NOMO-1 (cell line): Measurements from ENCODE around the gene LINC01488.
A peak's percentile ranks its signal among the peaks of the same experiment; 100 is the strongest.

Source experiments
- DNase-seq, 2 experiments: peaks; one replicate each; lab custom pipeline; 2025; ENCODE audit not compliant: unreplicated experiment in 2 of 2; lab: John Stamatoyannopoulos, UW

LINC01488 gene

DNA sequence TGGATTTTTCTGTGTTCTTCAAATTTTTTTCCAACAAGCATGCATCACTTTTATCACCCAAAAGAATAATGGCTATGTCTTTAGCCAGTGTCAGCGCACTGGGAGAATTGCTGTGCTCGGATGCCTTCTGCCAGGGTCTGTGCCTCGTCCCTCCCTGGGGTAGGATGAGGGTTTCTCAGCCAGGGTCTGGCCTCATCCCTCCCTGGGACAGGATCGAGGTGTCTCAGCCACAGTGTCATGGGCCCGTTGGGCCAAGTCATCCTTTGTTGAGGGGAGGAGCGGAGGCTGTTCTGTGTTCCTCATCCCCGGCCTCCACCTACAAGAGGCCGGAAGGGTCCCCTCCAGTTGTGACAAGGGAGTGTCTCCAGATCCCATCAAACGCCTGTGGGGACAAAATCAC, 22.7 kb downstream of the LINC01488 start:
- no peak for DNase-seq

DNA sequence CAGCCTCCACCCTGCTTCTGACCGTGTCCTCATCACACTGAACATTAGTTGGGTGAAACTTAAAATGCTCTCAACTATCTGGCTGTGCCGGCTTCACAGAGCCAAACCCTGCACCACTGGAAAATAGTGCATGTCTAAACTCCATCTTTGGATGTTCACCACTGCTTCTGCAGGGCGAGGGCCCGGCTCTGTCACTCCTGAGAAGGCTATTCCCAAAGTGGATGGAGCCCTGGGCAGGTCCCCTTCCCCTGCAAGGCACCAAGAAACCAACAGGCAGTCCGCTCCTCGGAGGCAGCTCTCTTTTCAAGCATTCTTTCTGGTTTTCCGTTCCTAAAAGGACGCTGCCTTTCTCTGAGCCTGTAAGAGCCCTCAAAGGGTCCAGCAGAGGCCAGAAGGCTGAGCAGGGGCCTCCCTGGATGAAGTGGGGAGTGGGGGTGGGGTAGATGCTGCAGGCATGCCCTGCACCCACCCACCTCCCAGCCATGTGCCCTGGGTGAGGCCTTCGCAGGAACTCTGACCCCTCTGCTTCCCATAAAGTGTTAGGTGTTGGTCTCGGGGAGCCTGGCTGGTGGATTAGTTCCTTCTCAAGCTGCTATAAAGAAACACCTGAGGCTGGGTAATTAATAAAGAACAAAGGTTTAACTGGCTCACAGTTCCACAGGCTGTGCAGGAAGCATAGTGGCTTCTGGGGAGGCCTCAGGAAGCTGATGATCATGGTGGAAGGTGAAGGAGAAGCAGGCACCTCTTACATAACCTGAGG, 23.3 kb downstream of the LINC01488 start:
- peak in 1 of 2 experiments; percentile 2 for DNase-seq

DNA sequence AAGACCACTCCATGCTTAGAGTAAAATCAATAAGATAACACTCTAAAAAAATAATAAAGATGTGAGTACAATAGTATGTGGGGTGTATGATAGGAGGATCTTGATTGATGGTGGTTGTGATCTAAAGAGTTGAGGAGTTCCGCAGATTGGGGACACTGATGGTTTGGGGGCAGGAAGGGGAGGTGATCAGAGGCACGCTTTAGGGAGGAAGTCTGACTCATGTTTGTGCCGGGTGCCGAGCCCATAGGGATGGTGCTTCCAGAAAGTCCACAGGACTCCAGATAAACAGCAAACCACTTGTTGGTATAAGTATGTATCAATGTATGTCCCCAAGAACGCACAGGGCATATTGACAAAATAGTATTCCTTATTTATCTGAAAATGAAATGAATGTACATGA, 27.5 kb downstream of the LINC01488 start:
- no peak for DNase-seq

DNA sequence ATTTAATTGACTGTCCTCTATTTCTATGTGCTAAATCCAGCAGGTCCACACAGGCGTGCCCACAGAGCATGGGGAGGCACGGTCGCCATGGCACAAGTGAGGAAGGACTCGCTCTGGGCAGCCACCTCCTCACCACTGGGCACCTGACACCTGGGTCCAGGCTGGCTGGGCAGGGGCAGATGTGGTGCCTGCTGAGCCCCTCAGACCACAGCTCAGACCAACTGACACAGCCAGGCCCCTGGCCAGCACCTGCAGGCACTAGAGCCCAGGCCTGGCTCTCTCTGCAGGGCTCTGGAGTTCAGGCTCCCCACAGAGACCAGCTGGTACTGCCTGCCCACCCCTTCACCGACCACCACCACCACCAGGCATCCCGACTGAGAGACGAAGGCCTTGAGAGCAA, 27.9 kb downstream of the LINC01488 start:
- DNase-seq, result no peak

DNA sequence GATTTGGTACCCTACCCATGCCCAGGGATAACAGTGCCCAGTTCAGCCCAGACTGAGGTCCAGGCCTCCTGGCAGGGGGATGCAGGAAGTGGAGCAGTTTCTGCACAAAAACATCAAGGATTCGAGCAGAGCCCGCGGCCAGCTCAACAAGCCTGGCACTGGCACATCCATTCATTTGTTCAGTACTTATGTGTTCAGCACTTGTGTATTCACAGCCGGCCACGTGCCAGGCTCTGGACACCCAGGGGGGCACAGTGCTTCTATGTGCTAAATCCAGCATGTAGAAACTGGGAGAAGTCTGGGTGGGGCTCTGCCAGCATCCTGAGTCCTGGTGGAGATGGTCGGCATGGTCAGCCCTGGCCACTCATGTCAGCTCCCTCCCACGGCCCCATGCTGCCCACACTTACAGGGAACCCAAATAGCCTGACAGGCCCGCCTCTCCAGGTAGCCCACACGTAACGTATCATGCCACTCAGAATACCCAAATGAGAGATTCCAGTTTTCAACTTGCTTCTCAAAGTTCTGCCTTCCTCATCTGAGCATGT, 28.5 kb downstream of the LINC01488 start:
- DNase-seq, result no peak

DNA sequence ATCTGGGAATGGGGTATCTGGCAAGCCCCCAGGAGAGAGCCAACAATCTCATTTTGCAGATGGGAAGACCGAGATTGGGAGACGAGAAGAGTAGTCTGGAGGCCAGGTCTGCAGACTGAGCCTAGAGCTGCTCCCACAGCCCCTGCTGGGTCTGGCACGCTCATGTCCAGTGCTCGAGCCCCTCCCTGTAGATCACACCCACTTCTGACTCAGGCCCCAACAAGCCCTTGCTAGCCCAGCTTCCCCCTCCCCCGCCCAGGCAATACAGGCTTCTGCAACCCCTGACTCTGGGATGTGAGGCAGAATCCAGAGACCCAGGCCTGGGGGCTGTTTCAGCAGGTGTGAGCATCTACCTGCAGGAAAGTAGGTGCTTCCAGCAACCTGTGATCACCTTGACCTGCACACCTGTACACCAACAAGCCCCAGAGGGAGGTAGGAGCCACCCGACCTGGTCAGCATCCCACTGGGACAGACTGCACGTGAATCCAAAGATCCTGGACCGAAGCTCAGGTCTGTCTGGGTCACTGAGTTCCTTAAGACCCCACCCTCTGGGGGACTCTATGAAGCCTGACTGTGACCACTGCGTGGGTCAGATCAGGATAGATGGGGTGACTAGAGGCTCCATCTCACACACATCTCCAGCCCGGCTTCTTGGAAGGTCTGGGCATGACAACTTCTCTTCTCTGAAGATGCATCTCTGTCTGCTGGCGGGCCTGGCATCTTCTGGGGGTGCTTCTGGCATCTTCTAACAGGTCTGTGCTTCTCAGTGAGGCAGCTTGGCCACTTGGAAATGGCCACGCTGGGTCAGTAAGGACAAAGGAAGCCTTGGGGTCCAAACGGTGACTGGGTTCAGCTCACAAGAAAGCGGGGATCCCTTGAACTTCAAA, 29.3 kb downstream of the LINC01488 start:
- no peak for DNase-seq

DNA sequence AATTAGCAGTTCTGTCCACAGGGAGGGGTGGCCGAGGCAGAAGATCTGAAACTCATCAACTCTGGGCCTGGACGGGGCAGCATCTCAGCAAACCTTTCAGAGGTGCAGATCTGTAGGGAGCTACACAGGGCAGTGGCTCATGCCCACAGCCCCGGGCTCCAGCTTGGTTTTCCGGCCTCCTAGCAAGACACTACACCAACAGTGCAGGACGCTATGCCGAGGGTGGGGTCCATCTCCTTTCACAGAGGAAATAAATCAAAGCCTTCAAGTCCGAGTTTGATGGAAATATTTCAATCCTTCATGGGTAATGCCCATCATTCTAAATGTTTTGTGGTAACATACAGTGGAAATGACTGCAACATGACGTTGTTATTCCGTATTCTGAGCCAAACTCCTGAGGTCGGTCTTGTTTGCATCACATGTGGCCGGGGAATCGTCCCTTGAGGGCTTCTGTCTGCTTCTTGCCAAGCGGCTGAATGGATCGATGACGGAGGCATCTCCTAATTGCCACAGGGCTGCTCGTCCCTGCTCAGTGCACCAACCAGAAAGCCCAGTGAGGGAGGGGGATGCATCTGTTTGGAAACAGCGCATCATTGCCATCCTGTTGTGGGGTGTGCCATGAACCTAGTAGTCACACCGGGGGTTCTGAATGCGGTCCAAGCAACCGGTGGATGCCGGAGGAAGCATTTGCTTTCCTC, 30.0 kb downstream of the LINC01488 start:
- no peak for DNase-seq

DNA sequence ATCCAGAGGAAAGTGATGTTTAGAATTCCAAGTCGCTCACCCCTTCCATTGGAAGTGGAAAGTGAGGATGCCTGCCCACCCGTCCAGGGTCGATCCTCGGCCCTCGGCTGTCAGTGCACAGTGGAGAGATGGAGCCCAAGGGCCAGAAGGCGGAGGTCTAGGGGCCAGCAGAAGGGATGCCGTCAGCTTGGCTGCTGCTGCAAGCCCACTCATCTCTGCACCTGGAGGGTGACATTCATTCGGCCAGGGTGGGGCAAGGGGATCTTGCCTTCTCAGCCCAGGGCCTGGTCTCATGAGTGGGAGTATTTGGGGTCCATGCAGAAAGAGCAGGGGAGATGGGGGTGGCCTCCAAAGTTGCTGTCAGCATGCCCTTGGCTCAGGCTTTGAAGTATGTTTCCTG, 30.7 kb downstream of the LINC01488 start:
- DNase-seq, result no peak

DNA sequence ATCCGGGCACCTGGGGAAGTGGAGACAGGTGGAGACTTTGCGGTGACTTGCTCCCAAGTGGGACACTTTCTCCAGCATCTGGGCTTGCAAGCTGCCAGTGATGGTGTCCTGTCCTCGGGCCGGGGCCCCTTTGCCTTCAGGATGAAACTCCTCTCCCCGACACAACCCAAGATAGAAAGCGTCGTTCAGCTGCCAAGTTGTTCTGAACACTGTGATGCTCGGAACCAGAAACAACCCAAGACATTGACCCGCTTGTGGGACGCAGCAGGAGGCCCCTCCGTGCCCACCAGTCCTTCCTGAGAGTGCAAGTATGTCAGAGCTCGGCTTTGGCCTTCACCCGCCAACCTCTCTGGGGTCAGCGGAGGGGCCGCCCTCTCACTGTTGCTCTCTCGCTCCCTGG, 31.3 kb downstream of the LINC01488 start:
- no peak for DNase-seq

DNA sequence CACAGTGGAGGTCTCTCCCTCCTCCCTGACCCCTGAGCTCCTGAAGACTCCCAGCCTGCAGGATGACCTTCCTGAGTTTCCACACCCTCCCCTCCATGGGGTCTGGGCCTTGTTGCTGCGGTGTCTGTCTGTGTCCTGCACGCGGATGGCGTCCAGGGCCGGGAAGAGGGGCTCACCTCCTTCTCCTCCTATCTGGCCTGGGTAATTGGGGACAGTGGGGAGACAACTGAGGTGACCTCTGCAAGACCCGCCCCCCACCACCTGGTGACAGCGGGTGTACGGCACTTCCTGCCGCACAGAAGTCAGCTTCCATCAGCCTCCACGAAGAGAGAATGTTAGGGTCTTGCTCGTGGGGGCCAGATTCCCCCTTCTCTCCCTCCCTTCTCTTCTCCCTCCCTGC, 31.7 kb downstream of the LINC01488 start:
- DNase-seq, result no peak

DNA sequence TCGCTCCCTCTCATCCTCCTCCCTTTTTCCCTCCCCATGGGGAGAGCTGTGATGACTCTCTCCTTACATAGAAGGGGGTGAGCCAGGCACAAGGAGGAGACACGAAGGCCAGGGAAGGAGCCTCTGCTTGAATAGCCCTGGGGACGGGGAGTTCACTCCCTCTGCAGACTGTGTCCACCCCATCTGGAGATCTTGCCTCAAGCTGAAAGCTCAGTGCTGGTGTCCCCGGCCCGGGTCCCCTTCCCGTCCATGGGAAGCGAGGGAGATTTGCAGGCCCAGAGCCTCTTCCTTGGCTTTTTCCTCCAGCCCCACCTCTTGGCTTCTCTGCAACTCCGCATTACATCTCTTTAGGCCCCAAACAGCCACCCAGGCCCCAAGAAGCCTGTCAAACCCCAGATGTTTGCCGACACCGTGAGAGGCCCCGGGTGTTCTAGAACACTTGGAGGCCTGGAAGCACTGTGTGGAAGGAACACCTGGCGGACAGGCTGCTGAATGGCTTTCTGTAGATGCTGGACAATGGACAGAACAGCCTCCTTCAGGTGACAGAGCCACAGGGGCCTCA, 32.3 kb downstream of the LINC01488 start:
- DNase-seq, result no peak

DNA sequence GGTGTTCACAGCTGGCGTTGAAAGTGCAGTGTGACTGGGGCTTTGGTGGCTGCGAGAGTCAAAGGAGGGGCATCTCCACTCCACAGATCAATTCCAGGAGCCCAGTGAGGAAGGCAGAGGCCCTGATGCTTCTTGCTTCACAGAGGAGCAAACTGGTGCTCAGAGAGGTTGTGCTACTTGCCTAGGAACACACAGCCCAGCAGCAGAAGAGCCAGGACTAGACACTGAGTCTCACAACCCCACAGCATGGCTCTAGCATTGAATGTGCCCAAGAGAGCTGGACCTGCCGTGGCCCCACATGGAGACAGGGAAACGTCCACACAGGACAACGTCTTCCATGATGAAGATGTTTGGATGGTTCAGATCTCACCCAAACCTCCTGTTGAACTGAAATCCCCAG, 33.3 kb downstream of the LINC01488 start:
- no peak for DNase-seq

DNA sequence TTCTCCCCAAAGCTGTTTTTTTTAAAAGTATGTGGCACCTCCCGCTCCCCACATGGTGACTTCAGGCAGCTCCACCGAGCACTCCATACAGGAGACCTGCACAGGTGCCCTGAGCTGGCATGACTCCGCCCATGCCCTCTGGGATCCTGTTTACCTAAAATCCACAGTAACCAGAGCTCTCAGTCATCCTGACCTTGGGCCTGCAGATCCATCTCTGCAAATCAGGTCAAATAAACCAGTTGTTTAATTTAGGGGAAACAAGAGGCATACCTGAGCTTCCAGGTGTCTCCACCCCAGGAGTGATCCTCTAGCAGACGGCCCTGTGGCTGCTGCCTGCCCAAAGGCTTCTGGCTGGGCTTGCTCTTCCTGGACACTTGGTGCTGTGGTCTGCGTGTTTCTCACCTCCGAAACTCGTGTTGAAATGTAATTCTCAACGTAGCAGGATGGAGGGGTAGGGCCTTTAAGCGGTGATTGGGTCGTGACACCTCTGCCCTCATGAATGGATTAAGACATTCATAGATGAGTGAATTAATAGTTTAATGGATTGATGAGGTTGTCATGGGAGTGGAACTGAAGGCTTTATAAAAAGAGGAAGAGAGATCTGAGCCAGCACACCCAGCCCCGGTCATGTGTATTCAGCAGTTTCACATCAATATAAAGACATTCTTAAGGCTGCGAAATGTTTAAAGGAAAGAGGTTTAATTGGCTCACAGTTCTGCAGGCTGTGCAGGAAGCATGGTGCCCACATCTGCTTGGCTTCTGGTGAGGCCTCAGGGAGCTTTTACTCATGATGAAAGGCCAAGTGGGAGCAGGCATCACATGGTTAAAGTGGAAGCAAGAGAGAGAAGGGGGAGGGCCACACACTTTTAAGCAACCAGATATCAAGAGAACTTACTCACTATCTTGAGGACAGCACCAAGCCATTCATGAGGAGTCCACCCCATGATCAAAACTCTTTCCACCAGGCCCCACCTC, 34.1 kb downstream of the LINC01488 start:
- DNase-seq, result peak; percentile 72 to 77

DNA sequence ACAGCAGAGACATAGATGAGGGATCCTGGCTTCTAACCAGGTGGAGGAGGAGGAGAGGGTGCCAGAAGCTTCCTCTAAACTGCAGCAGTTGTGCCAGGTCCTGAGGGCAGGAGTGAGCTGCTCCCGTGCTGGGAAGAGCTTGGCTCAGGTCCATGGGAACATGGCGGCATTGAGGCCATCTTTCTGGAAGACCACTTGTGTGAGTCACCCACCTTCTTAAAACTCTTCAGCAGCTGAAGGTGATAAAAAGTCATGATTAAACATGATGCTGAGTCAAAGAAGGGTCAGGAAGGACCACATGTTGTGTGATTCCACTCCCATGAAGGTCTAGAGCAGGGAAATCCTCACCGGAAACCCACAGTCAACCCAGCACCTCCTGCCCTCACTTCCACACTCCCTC, 35.1 kb downstream of the LINC01488 start:
- DNase-seq, result no peak

DNA sequence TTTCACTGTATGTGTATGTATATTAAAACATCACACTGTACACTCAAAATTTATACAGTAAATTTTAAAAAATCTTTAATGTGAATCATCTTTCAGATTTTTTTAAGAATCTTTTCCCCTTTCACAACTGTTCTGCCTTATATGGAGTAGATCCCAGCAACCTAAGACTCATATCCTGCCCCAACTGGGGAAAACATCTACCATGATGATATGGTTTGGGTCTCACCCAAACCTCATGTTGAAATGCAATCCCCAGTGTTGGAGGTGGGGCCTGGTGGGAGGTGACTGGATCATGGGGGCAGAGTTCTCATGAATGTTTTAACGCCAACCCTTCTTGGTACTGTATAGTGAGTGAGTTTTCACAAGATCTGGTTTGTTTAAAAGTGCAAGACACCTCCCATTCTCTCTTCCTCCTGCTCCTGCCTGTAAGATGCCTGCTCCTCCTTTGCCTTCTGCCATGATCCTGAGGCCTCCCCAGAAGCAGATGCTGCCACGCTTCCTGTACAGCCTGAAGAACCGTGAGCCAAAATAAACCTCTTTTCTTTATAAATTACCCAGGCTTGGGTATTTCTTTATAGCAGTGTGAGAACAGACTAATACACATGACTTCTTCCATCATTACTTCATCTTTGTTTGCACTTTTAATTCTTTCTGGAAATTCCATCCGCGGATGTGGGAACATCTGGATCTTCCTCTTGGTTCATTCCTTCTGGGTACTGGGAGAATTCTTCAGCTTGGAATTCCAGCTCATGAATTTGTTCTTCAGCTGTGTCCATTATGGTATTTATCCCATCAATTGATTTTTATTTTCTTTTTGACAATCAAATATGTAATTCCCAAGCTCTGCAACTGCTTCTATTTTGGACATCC, 36.9 kb downstream of the LINC01488 start:
- DNase-seq, result no peak

DNA sequence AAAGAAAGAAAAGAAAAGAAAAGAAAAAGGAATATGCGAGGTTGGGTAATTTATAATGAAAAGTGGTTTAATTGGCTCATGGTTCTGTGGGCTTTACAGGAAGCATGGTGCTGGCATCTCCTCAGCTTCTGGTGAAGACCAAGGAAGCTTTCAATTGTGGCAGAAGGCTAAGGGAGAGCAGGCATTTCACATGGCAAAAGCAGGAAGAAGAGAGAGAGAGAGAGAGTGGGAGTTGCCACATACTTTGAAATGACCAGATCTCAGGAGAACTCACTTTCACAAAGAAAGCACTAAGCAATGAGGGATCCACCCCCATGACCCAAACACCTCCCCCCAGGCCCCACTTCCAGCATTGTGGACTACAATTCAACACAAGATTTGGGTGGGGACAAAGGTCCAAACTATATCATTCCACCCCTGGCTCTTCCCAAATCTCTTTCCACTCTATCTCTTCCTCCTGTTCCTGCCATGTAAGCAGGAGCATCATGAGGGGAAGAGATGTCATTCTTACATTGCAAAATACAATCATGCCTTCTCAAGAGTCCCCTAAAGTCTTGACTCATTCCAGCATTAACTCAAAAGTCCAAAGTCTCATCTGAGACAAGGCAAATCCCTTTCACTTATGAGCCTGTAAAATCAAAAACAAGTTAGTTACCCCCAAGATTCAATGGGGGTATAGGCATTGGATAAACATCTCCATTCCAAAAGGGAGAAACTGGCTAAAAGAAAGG, 38.9 kb downstream of the LINC01488 start:
- no peak for DNase-seq

DNA sequence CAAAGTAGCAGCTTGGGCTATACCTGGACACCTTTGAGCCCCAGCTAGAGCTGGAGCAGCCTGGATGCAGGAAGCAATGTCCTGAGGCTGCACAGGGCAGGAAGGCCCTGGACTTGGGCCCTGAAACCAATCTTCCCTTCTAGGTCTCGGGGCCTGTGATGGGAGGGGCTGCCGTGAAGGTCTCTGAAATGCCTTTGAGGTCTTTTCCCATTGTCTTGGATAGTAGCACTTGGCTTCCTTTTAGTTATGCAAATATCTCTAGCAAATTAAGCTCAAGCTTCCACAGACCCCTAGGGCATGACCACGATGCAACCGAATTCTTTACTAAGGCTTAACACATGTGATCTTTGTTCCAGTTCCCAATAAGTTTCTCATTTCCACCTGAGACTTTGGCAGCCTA, 40.0 kb downstream of the LINC01488 start:
- DNase-seq, result no peak

DNA sequence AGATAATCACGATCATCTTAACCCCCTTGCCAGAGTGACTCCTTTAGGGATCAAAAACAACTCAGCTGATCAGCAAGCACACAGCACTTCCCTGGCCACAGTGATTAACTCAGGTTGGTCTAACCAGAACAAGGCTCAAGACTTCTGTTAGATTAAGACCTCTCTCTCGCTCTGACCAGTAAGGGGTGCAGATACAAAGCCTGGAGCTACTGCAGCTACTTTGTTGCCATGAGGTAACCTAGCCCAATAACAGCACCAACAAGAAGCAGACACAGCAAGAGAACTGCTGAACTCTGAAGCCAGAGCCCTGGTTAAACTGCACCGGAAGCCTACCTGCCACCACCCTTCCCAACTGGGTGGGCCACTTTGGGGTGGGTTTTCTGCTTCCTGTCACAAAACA, 42.0 kb downstream of the LINC01488 start:
- DNase-seq, result no peak
